Measurements from ENCODE around the gene DOCK8. TPM values are rescaled to one million over a fixed set of nuclear protein-coding genes. Genes with fewer than 3 reads are reported as not detected.

DOCK8 gene
- total RNA-seq, 6 experiments from 2014 or later: 0.05 to 0.34 (median 0.20) TPM

- Mint-ChIP-seq H3K4me3 (no peak overlapping the region), H3K36me3 (ENCODE audit: low read depth) (no peaks in the 10 kb centered on the region), H3K4me1 (ENCODE audit: low read depth) (no peaks in the 10 kb centered on the region), H3K27me3 (ENCODE audit: insufficient read depth) (no peaks in the 10 kb centered on the region; the same call in none of the 2 replicates), H3K27ac (no peak overlapping the region), H3K9me3 (no peaks in the 10 kb centered on the region)
- no peak for TF ChIP-seq CTCF (IDR thresholded peaks at IDR 0.05)
- no peak for DNase-seq
Observed at GRCh38 chr9:482739-483138, 268.1 kb downstream of the DOCK8 start.

GRCh38 chr9:486156-486555, 271.5 kb downstream of the DOCK8 start:
- Mint-ChIP-seq H3K4me1 (ENCODE audit: low read depth) (no peaks in the 10 kb centered on the region), H3K27ac (no peak overlapping the region), H3K27me3 (ENCODE audit: insufficient read depth) (peaks cover 2% of the 10 kb centered on the region), H3K36me3 (ENCODE audit: low read depth) (no peaks in the 10 kb centered on the region), H3K9me3 (no peaks in the 10 kb centered on the region), H3K4me3 (no peak overlapping the region)
- no peak for DNase-seq
- TF ChIP-seq CTCF (IDR thresholded peaks at IDR 0.05): no peak

- no peak overlapping the region for H3K4me3 Mint-ChIP-seq
- H3K27ac Mint-ChIP-seq: no peak overlapping the region
- TF ChIP-seq CTCF (IDR thresholded peaks at IDR 0.05): no peak
- no peaks in the 10 kb centered on the region for H3K4me1 Mint-ChIP-seq (ENCODE audit: low read depth)
- no peaks in the 10 kb centered on the region for H3K36me3 Mint-ChIP-seq (ENCODE audit: low read depth)
- no peaks in the 10 kb centered on the region for H3K9me3 Mint-ChIP-seq
- DNase-seq: no peak
- H3K27me3 Mint-ChIP-seq (ENCODE audit: insufficient read depth): peaks cover 5% of the 10 kb centered on the region; the same call in 1 of the 2 replicates
Observed at GRCh38 chr9:487429-487828, 272.8 kb downstream of the DOCK8 start.

GRCh38 chr9:488448-488847, 273.8 kb downstream of the DOCK8 start:
- no peak for DNase-seq
- H3K9me3 Mint-ChIP-seq: no peaks in the 10 kb centered on the region
- no peaks in the 10 kb centered on the region for H3K4me1 Mint-ChIP-seq (ENCODE audit: low read depth)
- no peak overlapping the region for H3K4me3 Mint-ChIP-seq
- peaks cover 7% of the 10 kb centered on the region for H3K27me3 Mint-ChIP-seq (ENCODE audit: insufficient read depth)
- no peak for TF ChIP-seq CTCF (IDR thresholded peaks at IDR 0.05)
- no peaks in the 10 kb centered on the region for H3K36me3 Mint-ChIP-seq (ENCODE audit: low read depth)
- H3K27ac Mint-ChIP-seq: no peak overlapping the region

GRCh38 chr9:489198-490197, 274.8 kb downstream of the DOCK8 start:
- Mint-ChIP-seq H3K36me3 (ENCODE audit: low read depth) (no peaks in the 10 kb centered on the region), H3K27ac (no peak overlapping the region), H3K27me3 (ENCODE audit: insufficient read depth) (peaks cover 7% of the 10 kb centered on the region), H3K4me3 (no peak overlapping the region), H3K9me3 (no peaks in the 10 kb centered on the region), H3K4me1 (ENCODE audit: low read depth) (no peaks in the 10 kb centered on the region)
- no peak for TF ChIP-seq CTCF (IDR thresholded peaks at IDR 0.05)
- no peak for DNase-seq

Data from HFFc6 (cell line).